Measurements from ENCODE around the gene ARMCX2.

GRCh38 chrX:101657495-101657894 is 2.2 kb downstream of the ARMCX2 start:
- TF ChIP-seq, protein P1, sequence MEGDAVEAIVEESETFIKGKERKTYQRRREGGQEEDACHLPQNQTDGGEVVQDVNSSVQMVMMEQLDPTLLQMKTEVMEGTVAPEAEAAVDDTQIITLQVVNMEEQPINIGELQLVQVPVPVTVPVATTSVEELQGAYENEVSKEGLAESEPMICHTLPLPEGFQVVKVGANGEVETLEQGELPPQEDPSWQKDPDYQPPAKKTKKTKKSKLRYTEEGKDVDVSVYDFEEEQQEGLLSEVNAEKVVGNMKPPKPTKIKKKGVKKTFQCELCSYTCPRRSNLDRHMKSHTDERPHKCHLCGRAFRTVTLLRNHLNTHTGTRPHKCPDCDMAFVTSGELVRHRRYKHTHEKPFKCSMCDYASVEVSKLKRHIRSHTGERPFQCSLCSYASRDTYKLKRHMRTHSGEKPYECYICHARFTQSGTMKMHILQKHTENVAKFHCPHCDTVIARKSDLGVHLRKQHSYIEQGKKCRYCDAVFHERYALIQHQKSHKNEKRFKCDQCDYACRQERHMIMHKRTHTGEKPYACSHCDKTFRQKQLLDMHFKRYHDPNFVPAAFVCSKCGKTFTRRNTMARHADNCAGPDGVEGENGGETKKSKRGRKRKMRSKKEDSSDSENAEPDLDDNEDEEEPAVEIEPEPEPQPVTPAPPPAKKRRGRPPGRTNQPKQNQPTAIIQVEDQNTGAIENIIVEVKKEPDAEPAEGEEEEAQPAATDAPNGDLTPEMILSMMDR (conservative IDR thresholded peaks at IDR 0.05; ENCODE audit: low read depth, low read length) = no peak
- TF ChIP-seq EZH2 (IDR thresholded peaks at IDR 0.05; ENCODE audit: low read length, unreplicated experiment) = no peak
